H1 (cell line): ENCODE data around the gene SLC2A1. TPM values are rescaled to one million over a fixed set of nuclear protein-coding genes. Genes with fewer than 3 reads are reported as not detected.

Experiments
- CTCF ChIA-PET: fragments of 300-600 bp; sonication (Branson Sonifier 250); formaldehyde crosslinking; loops from one replicate; lab custom pipeline; 2021; ENCODE audit not compliant: partially characterized antibody; lab: Charles Lee
- POLR2A ChIA-PET: fragments of 300-600 bp; sonication (Branson Sonifier 250); formaldehyde crosslinking; loops from one replicate; lab custom pipeline; 2021; ENCODE audit warnings: inconsistent platforms; ENCODE audit not compliant: partially characterized antibody; lab: Charles Lee
- DNase-seq, 2 experiments: peaks; one replicate each; pipeline versions ENCODE4 v3.0.0 to v3.0.0-alpha.2; 2010 to 2022; ENCODE audit warnings: low spot score in 2 of 2, low read depth in 1 of 2, mixed read lengths in 1 of 2
- FAIRE-seq: peaks from 2 replicates; lab custom pipeline; 2011; peaks lifted over from hg19 to GRCh38; lab: Jason Lieb, UNC
- H2AFZ ChIP-seq: 2 replicates; pipeline ENCODE4 v1.8.1; 2012; ENCODE audit warnings: low read length, inconsistent platforms
- H2AK5ac ChIP-seq: 2 replicates; pipeline ENCODE4 v1.6.1; 2013; ENCODE audit warnings: low read depth, low read length
- H2BK120ac ChIP-seq: replicated peaks from 2 replicates; pipeline ENCODE3; 2013; ENCODE audit warnings: low read depth, low read length, inconsistent platforms
- H2BK12ac ChIP-seq: 2 replicates; pipeline ENCODE4 v1.6.1; 2013; ENCODE audit warnings: low read depth, low read length
- H2BK15ac ChIP-seq: 2 replicates; pipeline ENCODE4 v1.6.1; 2013; ENCODE audit warnings: low read length
- H2BK20ac ChIP-seq: 2 replicates; pipeline ENCODE4 v1.6.1; 2013; ENCODE audit warnings: low read length
- H2BK5ac ChIP-seq: 2 replicates; pipeline ENCODE4 v1.6.1; 2013; ENCODE audit warnings: low read depth, low read length
- H3K14ac ChIP-seq: 2 replicates; pipeline ENCODE4 v1.6.1; 2013; ENCODE audit warnings: inconsistent platforms; ENCODE audit not compliant: insufficient read length
- H3K18ac ChIP-seq: 2 replicates; pipeline ENCODE4 v1.6.1; 2013; ENCODE audit warnings: low read length; ENCODE audit errors: extremely low read depth
- H3K23ac ChIP-seq: 2 replicates; pipeline ENCODE4 v1.6.1; 2013; ENCODE audit warnings: inconsistent platforms; ENCODE audit not compliant: insufficient read length
- H3K23me2 ChIP-seq: 2 replicates; pipeline ENCODE4 v1.6.1; 2013; ENCODE audit warnings: low read depth, low read length
- H3K27ac ChIP-seq: 2 replicates; pipeline ENCODE4 v1.6.1; 2011; ENCODE audit warnings: low read depth, low read length, inconsistent platforms
- H3K27me3 ChIP-seq, 4 experiments: replicated peaks in 1 of 4; 1 replicate in 1 of 4; 2 replicates in 3 of 4; pipeline versions ENCODE4 v1.6.1 to v1.8.1; 2011 to 2013; ENCODE audit warnings: low read length in 3 of 4, mild to moderate bottlenecking in 3 of 4, inconsistent platforms in 2 of 4, mixed read lengths in 2 of 4, moderate library complexity in 1 of 4; ENCODE audit not compliant: control insufficient read depth in 3 of 4, insufficient read depth in 3 of 4; ENCODE audit errors: extremely low read depth in 1 of 4
- H3K36me3 ChIP-seq, 4 experiments: 2 replicates each; pipeline versions ENCODE4 v1.6.1 to v1.8.1; 2011 to 2013; ENCODE audit warnings: mild to moderate bottlenecking in 4 of 4, low read length in 3 of 4, moderate library complexity in 2 of 4, control low read depth in 1 of 4, inconsistent platforms in 1 of 4; ENCODE audit not compliant: insufficient read depth in 4 of 4, control insufficient read depth in 2 of 4
- H3K4ac ChIP-seq: replicated peaks from 2 replicates; pipeline ENCODE3; 2013; ENCODE audit warnings: low read length, low read depth, mixed read lengths, inconsistent platforms; ENCODE audit not compliant: insufficient read length
- H3K4me1 ChIP-seq, 4 experiments: replicated peaks in 1 of 4; 1 replicate in 1 of 4; 2 replicates in 3 of 4; pipeline versions ENCODE4 v1.6.1 to v1.8.1; 2011 to 2013; ENCODE audit warnings: low read length in 3 of 4, inconsistent platforms in 2 of 4, mixed read lengths in 1 of 4; ENCODE audit not compliant: insufficient read depth in 4 of 4, control insufficient read depth in 3 of 4
- H3K4me2 ChIP-seq, 2 experiments: 2 replicates each; pipeline versions ENCODE4 v1.6.1 to v1.8.1; 2011 to 2013; ENCODE audit warnings: low read depth in 2 of 2, low read length in 2 of 2, control low read depth in 1 of 2, inconsistent platforms in 1 of 2, mild to moderate bottlenecking in 1 of 2; ENCODE audit not compliant: insufficient read depth in 1 of 2
- H3K4me3 ChIP-seq, 4 experiments: fragments of 200-600, 300-600 bp in 1 of 4; sonication (generic), shearing (Covaris generic), sonication (Bioruptor Twin) in 1 of 4; 2 replicates each; pipeline versions ENCODE4 v1.5.1 to v1.8.1; 2011 to 2016; ENCODE audit warnings: low read length in 4 of 4, low read depth in 3 of 4, control low read depth in 2 of 4, inconsistent platforms in 2 of 4, mild to moderate bottlenecking in 2 of 4, mixed read lengths in 1 of 4, moderate library complexity in 1 of 4; ENCODE audit not compliant: insufficient read depth in 2 of 4; ENCODE audit errors: extremely low read depth in 1 of 4
- H3K56ac ChIP-seq: replicated peaks from 2 replicates; pipeline ENCODE3; 2013; ENCODE audit warnings: low read depth, mild to moderate bottlenecking, mixed read lengths, low read length, inconsistent platforms; ENCODE audit not compliant: insufficient read length
- H3K79me1 ChIP-seq: 2 replicates; pipeline ENCODE4 v1.6.1; 2013; ENCODE audit warnings: low read depth, low read length, control low read depth
- H3K79me2 ChIP-seq, 2 experiments: 2 replicates each; pipeline versions ENCODE4 v1.6.1 to v1.8.1; 2012 to 2013; ENCODE audit warnings: low read length in 2 of 2, mild to moderate bottlenecking in 2 of 2, inconsistent platforms in 1 of 2; ENCODE audit not compliant: insufficient read depth in 2 of 2, control insufficient read depth in 1 of 2
- H3K9ac ChIP-seq, 4 experiments: replicated peaks in 1 of 4; 1 replicate in 1 of 4; 2 replicates in 3 of 4; pipeline versions ENCODE4 v1.6.1 to v1.8.1; 2011 to 2013; ENCODE audit warnings: low read depth in 3 of 4, low read length in 3 of 4, control low read depth in 2 of 4, mild to moderate bottlenecking in 2 of 4, moderate library complexity in 2 of 4, inconsistent platforms in 1 of 4; ENCODE audit errors: extremely low read depth in 1 of 4
- H3K9me3 ChIP-seq, 2 experiments: 2 replicates each; pipeline versions ENCODE4 v1.6.1 to v1.8.1; 2012 to 2013; ENCODE audit warnings: mild to moderate bottlenecking in 2 of 2, moderate library complexity in 2 of 2, control low read depth in 1 of 2, inconsistent platforms in 1 of 2, low read depth in 1 of 2, low read length in 1 of 2, mixed read lengths in 1 of 2; ENCODE audit not compliant: insufficient read depth in 2 of 2
- H4K20me1 ChIP-seq, 2 experiments: replicated peaks in 1 of 2; 2 replicates each; pipeline versions ENCODE3 to v1.8.1; 2011 to 2013; ENCODE audit warnings: inconsistent platforms in 2 of 2, low read length in 2 of 2, mild to moderate bottlenecking in 1 of 2; ENCODE audit not compliant: insufficient read depth in 2 of 2, control insufficient read depth in 1 of 2
- H4K5ac ChIP-seq: 2 replicates; pipeline ENCODE4 v1.6.1; 2013; ENCODE audit warnings: low read length, low read depth, mixed read lengths, inconsistent platforms; ENCODE audit not compliant: insufficient read length
- H4K8ac ChIP-seq: 2 replicates; pipeline ENCODE4 v1.8.0; 2013; ENCODE audit warnings: mild to moderate bottlenecking, moderate library complexity, low read length, inconsistent platforms; ENCODE audit not compliant: insufficient read depth; ENCODE audit errors: extremely low read depth
- H4K91ac ChIP-seq: replicated peaks from 2 replicates; pipeline ENCODE3; 2013; ENCODE audit warnings: low read length, mixed read lengths, inconsistent platforms; ENCODE audit not compliant: insufficient read length
- ATF3 ChIP-seq: IDR thresholded peaks from 2 replicates; pipeline ENCODE4 v1.6.1; 2011; ENCODE audit warnings: low read depth, mild to moderate bottlenecking, low read length; ENCODE audit not compliant: insufficient read depth
- BRCA1 ChIP-seq: IDR thresholded peaks from 2 replicates; pipeline ENCODE4 v1.6.1; 2012; ENCODE audit warnings: low read depth, low read length, improper control_type of control experiment
- EGR1 ChIP-seq: IDR thresholded peaks from 2 replicates; pipeline ENCODE4 v1.6.1; 2011; ENCODE audit warnings: low read depth, low read length, borderline replicate concordance
- HDAC2 ChIP-seq, 2 experiments: fragments of 300-600 bp in 1 of 2; sonication (generic) in 1 of 2; IDR thresholded peaks; 2 replicates each; pipeline ENCODE4 v1.6.1; 2011 to 2012; ENCODE audit warnings: low read depth in 2 of 2, low read length in 2 of 2, mild to moderate bottlenecking in 2 of 2, moderate library complexity in 2 of 2, borderline replicate concordance in 1 of 2, inconsistent platforms in 1 of 2
- KDM1A ChIP-seq: fragments of 200-600, 300-600 bp; sonication (generic); IDR thresholded peaks from 2 replicates; pipeline ENCODE4 v1.7.1; 2016; ENCODE audit warnings: mild to moderate bottlenecking, low read length, borderline replicate concordance
- RBBP5 ChIP-seq: IDR thresholded peaks from 2 replicates; pipeline ENCODE4 v1.7.1; 2012; ENCODE audit warnings: low read depth, mild to moderate bottlenecking, inconsistent platforms, low read length, moderate library complexity, borderline replicate concordance
- RFX5 ChIP-seq: IDR thresholded peaks from 2 replicates; pipeline ENCODE4 v1.6.1; 2011; ENCODE audit warnings: low read depth, low read length, improper control_type of control experiment, borderline replicate concordance
- SIN3A ChIP-seq, 2 experiments: IDR thresholded peaks in 1 of 2; conservative IDR thresholded peaks in 1 of 2; 2 replicates each; pipeline ENCODE4 v1.6.1; 2011 to 2012; ENCODE audit warnings: low read length in 2 of 2, improper control_type of control experiment in 1 of 2, low read depth in 1 of 2, mild to moderate bottlenecking in 1 of 2
- SP1 ChIP-seq: IDR thresholded peaks from 2 replicates; pipeline ENCODE4 v1.6.1; 2011; ENCODE audit warnings: low read depth, low read length
- SP4 ChIP-seq: IDR thresholded peaks from 2 replicates; pipeline ENCODE4 v1.6.1; 2012; ENCODE audit warnings: low read length, inconsistent platforms
- SRF ChIP-seq: IDR thresholded peaks from 2 replicates; pipeline ENCODE4 v1.6.1; 2011; ENCODE audit warnings: mild to moderate bottlenecking, low read depth, low read length, moderate library complexity
- WGBS, 2 experiments: shearing (Covaris generic) in 1 of 2; methylation state at CpG; one replicate each; pipeline versions ENCODE4 v1.1.6 to v1.1.7; 2013 to 2015; ENCODE audit warnings: low lambda C conversion rate in 2 of 2, mixed read lengths in 2 of 2, inconsistent platforms in 1 of 2, low coverage in 1 of 2, missing lambda C conversion rate in 1 of 2; ENCODE audit not compliant: insufficient replicate concordance in 2 of 2, insufficient coverage in 1 of 2, insufficient read length in 1 of 2; ENCODE audit errors: extremely low coverage in 1 of 2, missing lambda C conversion rate in 1 of 2; 5-methylcytosine and 5-hydroxymethylcytosine counted together
- polyA plus RNA-seq, 7 experiments: library from polyadenylated mRNA; depleted of rRNA in 3 of 7; stranded (reverse) in 5 of 7; unstranded in 2 of 7; fragments of >200 nt in 5 of 7; fragments of 200-250 nt in 2 of 7; gene quantifications; 1 replicate in 5 of 7; 2 replicates in 1 of 7; 4 replicates in 1 of 7; pipeline versions ENCODE4 v1.2.1 to v1.2.3, GENCODE V29; 2011 to 2013; ENCODE audit warnings: missing spikeins in 2 of 7, mixed read lengths in 2 of 7
- total RNA-seq: library from RNA; stranded (reverse); fragmentation: NEBNext Ultra II Directional; extraction: Animal tissue kit (Norgen Biotek cat#: 25700); gene quantifications from 2 replicates; pipeline ENCODE4 v1.2.1, GENCODE V29; 2021

SLC2A1 gene
- total and polyA plus RNA-seq, 2 of the 8 experiments (the other 6 are each of a cell fraction or from before 2014, with no cell fraction given) = 230 to 308 TPM

- no peaks in the 10 kb centered on the region for H4K20me1 ChIP-seq
- H3K4me3 ChIP-seq = no peak overlapping the region
- no peak overlapping the region for H2BK5ac ChIP-seq
- H3K4me2 ChIP-seq = no peak overlapping the region
- H3K79me2 ChIP-seq = no peaks in the 10 kb centered on the region
- no peak overlapping the region for H2BK12ac ChIP-seq
- FAIRE-seq (no peak), DNase-seq (no peak)
- H4K91ac ChIP-seq = no peak overlapping the region
- CTCF ChIA-PET = interaction anchor here (1.0 to 2.4 kb wide), 4 partner anchors 23 to 91 kb away, joined by 3 to 8 read pairs (median 4); no protein-coding TSS in a partner anchor
- H3K23me2 ChIP-seq = no peaks in the 10 kb centered on the region
- no peak overlapping the region for H3K23ac ChIP-seq
- no peak overlapping the region for H3K27ac ChIP-seq
- H2BK120ac ChIP-seq = no peak overlapping the region
- H4K8ac ChIP-seq = no peak overlapping the region
- no peak overlapping the region for H3K4ac ChIP-seq
- peaks cover 6 to 12% (median 11%) of the 10 kb centered on the region in 4 experiments for H3K4me1 ChIP-seq
- no peak overlapping the region for H3K18ac ChIP-seq
- H2BK20ac ChIP-seq = no peak overlapping the region
- no peak overlapping the region for H3K56ac ChIP-seq
- WGBS, 2 experiments = 89% methylated on average over 6 of the region's 6 CpGs; no CpG with 5 or more reads in 1 of the 2 experiments
- peaks cover 3% of the 10 kb centered on the region; the same call in 1 of the 2 replicates for H3K79me1 ChIP-seq
- peaks cover 0 to 10% (median 0%) of the 10 kb centered on the region in 4 experiments; a peak in 2 of 8 replicates for H3K36me3 ChIP-seq
- no peak overlapping the region for H2AK5ac ChIP-seq
- H3K9me3 ChIP-seq = no peaks in the 10 kb centered on the region
- POLR2A ChIA-PET = interaction anchor here (1.1 to 17.0 kb wide), 5 partner anchors 8 to 23 kb away, joined by 3 to 95 read pairs (median 9); no protein-coding TSS in a partner anchor
- no peak overlapping the region for H2AFZ ChIP-seq
- H3K9ac ChIP-seq = no peak overlapping the region
- no peaks in the 10 kb centered on the region for H3K27me3 ChIP-seq
- no peak overlapping the region for H4K5ac ChIP-seq
- no peak overlapping the region for H2BK15ac ChIP-seq
- no peak overlapping the region for H3K14ac ChIP-seq
- TF ChIP-seq BRCA1 (no peak), SP1 (no peak), SRF (no peak), KDM1A (no peak), ATF3 (no peak), RBBP5 (no peak), SIN3A (conservative IDR thresholded peaks at IDR 0.05 in 1 of 2, IDR thresholded peaks at IDR 0.05 in 1 of 2; ENCODE audit: low read depth in 1 of 2, low read length in 2 of 2) (no peak), EGR1 (no peak), HDAC2 (IDR thresholded peaks at IDR 0.05; ENCODE audit: borderline replicate concordance in 1 of 2, low read depth in 2 of 2, low read length in 2 of 2) (no peak), RFX5 (no peak), SP4 (no peak)
These were observed 24.0 kb upstream of the SLC2A1 start for GRCh38 chr1:42982641-42983040.
